ENCODE data around the gene ZIK1.

GRCh38 chr19:57613941-57614743, 30.2 kb downstream of the ZIK1 start, which contains the start of gene ZNF134:
- TF ChIP-seq POLR2A (IDR thresholded peaks at IDR 0.05; ENCODE audit: low read depth, low read length): 0 out of 2 replicates have a peak, but pooled peaks have one; percentile 42
- no peak for TF ChIP-seq USF2 (IDR thresholded peaks at IDR 0.05; ENCODE audit: low read depth, low read length)
- TF ChIP-seq, protein P1, sequence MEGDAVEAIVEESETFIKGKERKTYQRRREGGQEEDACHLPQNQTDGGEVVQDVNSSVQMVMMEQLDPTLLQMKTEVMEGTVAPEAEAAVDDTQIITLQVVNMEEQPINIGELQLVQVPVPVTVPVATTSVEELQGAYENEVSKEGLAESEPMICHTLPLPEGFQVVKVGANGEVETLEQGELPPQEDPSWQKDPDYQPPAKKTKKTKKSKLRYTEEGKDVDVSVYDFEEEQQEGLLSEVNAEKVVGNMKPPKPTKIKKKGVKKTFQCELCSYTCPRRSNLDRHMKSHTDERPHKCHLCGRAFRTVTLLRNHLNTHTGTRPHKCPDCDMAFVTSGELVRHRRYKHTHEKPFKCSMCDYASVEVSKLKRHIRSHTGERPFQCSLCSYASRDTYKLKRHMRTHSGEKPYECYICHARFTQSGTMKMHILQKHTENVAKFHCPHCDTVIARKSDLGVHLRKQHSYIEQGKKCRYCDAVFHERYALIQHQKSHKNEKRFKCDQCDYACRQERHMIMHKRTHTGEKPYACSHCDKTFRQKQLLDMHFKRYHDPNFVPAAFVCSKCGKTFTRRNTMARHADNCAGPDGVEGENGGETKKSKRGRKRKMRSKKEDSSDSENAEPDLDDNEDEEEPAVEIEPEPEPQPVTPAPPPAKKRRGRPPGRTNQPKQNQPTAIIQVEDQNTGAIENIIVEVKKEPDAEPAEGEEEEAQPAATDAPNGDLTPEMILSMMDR (conservative IDR thresholded peaks at IDR 0.05; ENCODE audit: low read depth, low read length): peak; percentile 39
- TF ChIP-seq BHLHE40 (IDR thresholded peaks at IDR 0.05; ENCODE audit: low read depth, low read length): no peak
- no peak; the same call in 1 of the 2 replicates for TF ChIP-seq RAD21 (IDR thresholded peaks at IDR 0.05; ENCODE audit: low read length)
- TF ChIP-seq RCOR1 (IDR thresholded peaks at IDR 0.05; ENCODE audit: insufficient replicate concordance, low read length): no peak
- no peak for TF ChIP-seq FOS (IDR thresholded peaks at IDR 0.05; ENCODE audit: low read depth, low read length)
- TF ChIP-seq RFX5 (IDR thresholded peaks at IDR 0.05; ENCODE audit: low read depth, low read length): no peak

All from IMR-90 (cell line).